Hematopoietic multipotent progenitor cell (in vitro differentiated cells): ENCODE data around the gene ZNF330. TPM values are rescaled to one million over a fixed set of nuclear protein-coding genes. Genes with fewer than 3 reads are reported as not detected.
"Not testable (repeated sequence)": the region's sequence is repeated elsewhere in the genome, so short reads cannot be mapped to it uniquely, and the experiment has no call there.

Source experiments
- DNase-seq, 3 donors: peaks; one replicate each; pipeline ENCODE4 v3.0.0-alpha.2; 2011 to 2015; ENCODE audit warnings: low read depth in 2 of 3, low spot score in 2 of 3
- total RNA-seq: library from RNA; depleted of rRNA; stranded (reverse); fragments of >200 nt; gene quantifications from one replicate; pipeline ENCODE4 v1.2.3, GENCODE V29; 2012

The ZNF330 gene
- total RNA-seq: 25.6 TPM

DNA sequence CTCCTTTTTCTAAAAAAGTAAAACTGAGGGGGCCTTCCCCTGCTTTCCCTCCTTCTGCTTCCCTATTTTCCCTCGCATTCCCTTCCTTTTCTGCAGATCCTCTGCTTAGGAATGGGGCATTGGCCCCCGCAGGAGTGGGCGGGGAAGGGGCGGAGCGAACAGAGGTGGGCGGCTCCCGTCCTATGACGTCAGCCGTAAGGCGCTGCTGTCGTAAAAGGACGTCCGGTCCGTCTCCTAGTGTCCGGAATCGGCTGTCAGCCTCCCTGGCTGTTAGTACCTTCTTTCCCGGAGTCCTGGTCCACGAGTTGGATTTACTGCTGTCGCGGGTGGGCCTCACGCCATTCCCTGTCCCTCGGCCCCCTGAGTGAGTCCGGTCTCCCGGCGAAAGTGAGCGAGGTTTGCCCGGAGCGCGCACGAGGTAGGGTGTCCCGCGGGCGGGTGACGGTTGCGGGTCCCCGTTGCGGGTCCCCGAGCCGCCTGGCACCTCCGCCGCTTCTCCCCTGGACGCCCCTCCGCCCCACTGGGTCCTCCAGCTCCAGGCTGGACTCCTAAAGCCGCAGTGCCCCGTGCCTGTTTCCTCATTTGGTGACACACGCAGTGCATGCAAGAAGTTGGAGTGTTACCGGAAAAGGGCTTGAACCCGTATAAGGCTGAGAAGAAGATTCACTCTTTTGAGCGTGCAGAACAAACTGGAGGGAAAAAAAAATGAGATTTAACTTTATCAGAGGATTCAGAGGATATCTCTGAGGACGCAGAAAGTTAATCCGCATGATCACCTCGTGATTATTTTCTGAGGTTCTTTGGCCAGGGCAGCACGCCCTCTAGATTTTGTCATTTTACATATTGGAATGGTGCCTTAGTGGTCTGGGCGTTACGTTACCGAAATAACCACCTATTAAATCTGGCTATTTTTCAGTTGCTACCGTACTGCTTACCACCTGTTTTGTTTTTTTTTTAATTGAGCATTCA lies at the start of gene ZNF330:
ZNF330 (plus strand) TSS at position 205 of the 969 bp plus-strand sequence. CDS start 1,477 bp downstream, outside the sequence.
- peak; percentile 78 to 87 (median 83) for DNase-seq

DNA sequence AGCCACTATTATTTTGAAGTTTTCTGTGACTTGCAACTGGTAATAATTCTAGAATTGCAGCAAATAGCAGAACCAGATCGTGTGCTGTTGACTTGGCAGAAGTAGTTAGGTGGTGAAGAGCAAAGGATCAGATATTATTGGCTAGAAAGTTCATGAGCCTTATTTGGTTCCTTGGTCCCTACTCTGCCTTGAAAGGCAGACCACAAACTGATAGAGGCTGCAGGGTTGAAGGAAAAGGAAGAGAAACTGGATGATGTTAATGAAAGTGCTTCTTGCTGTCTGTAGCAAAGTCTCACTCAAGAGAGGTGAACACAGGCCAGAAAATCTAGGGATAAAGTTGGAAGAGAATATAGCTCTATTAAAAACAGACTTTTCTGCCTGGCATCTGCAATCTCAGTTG lies 46.2 kb upstream of the ZNF330 start:
- DNase-seq: no peak

GRCh38 chr4:141177171-141177570 lies 43.5 kb upstream of the ZNF330 start:
- DNase-seq: no peak

- no peak for DNase-seq
Observed at GRCh38 chr4:141179474-141180373, 41.0 kb upstream of the ZNF330 start.

- no peak for DNase-seq
Observed at GRCh38 chr4:141180991-141181761, 39.5 kb upstream of the ZNF330 start.

- DNase-seq: not testable (repeated sequence)
Observed at GRCh38 chr4:141183491-141183890, 37.2 kb upstream of the ZNF330 start.

- DNase-seq: no peak
Observed at GRCh38 chr4:141192564-141192963, 28.1 kb upstream of the ZNF330 start.

DNA sequence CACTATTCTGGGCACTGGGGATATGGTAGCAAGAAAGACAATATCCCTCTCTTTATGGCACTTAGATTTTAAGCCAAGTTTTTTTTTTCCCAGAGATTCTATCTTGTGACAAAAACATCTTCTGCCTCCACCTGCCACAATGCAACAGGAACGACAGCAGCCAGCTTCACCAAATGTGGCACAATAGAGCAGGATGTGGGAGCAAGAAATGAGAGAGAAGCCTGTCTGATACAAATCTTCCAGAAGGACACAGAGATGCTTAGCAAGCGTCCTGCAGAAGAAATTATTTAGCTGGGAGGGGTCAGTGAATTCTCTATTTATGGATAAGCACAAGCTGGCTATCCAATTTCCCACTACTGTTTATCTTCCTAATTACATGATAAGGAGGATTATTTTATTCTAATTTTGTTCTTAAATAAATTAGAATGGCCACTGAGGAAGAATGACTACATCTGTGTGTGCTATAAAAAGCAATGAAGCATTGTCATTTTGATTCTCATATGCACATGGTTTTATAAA lies 27.1 kb upstream of the ZNF330 start:
- no peak for DNase-seq

DNA sequence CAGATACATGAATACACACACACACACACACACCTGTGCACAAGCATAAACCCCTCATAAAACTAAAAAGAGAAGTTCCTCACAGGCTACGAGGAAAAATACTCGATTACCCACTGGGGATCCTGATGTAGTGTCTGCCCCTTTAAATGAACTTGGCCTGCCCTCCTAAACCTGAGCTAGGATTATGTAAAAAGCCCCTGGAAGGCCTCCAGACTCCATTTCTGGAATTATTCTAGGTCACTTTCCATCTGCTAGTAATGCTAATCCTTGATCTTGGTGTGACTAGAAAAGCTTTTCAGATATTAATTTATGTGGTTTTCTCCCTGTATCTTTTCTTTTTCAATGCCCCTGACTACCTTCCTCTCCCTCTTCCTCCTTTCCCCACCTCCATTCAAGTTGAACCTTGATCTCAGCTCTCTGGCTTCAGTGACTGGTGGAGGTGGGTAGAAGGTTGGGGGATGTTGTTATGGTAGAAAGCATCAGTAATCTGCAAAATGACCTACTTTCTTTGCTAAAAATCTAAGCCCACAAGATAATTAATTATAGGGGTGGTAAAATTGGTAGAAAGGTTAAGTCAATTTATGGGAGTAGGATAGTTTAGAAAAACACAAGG lies 25.5 kb upstream of the ZNF330 start:
- no peak for DNase-seq

DNA sequence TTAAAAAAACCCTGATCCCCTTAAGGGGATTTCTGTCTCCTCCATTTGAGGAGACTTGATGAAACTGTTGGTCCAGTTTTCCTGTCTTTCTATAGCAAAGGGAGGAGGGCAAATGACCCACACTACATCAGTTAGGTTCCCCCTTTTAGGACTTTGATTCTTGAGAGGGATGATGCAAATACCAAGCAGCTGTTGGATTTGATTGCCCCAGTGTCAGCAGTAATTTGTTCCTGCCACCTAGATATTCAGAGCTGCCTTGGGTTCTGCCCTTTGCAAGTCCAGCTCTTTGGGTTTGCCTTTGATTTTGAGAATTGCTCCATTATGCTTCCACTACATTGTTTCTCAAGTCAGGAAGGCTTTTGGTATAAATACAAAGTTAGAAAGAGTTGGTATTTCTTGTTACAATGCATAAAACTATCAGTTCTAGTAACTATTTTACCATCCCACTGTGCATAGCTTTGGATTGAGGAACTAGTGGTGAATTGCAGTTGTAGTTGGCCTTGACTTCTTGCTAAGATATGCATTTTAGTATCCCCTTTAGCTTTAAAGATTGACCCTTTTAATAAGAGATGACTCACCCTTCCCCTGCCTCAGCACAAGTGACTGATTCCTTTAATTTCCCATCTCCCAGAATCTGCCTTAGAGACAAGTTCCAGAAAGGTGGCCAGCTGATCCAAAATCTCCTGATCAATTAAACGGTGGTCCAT lies 24.3 kb upstream of the ZNF330 start:
- DNase-seq: no peak

GRCh38 chr4:141207961-141208360 lies 12.7 kb upstream of the ZNF330 start:
- DNase-seq: no peak

DNA sequence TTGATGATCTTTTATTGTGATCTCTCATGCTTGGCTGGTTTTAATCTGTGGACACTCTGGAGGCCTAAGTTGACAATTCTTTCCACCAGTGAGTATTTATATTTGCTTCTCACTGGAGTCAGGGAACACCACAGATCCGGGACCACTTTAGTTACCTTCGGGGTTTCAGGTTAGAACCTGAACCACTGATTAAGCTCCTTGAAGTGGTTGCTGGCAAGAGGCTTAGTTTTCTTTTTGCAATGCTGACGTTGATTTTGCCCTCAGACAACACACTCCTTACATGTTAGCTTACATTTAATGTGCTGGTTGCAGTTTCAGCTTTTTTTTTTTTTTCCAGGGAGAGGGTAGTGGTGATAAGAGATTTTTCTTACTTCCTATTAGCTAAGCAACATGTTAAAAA lies 10.5 kb upstream of the ZNF330 start:
- no peak for DNase-seq

- DNase-seq: no peak
Observed at GRCh38 chr4:141213550-141213991, 7.1 kb upstream of the ZNF330 start.

DNA sequence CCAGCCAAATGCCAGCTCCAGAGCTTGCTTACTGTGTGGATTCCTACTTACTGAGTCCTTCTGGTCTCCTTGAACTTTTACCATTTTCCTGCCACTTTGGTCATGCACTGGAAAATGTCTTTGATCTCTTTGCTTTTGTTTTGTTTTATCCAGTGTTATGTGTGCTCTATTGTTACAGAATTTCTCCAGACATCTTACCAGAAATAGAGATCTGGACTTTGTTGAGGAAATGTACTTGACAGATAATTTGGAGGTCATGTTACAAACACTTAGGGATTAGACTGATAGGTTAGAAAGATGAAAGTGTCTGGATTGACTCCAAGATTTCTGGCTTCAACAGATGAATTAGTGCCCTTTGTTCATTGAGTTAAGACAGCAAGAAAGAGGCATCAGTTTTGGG lies 5.7 kb upstream of the ZNF330 start:
- no peak for DNase-seq

GRCh38 chr4:141216002-141216761 lies 4.5 kb upstream of the ZNF330 start:
- no peak for DNase-seq

GRCh38 chr4:141220271-141220670 lies 424 bp upstream of the ZNF330 start:
- no peak for DNase-seq

GRCh38 chr4:141223418-141223817 lies 2.7 kb downstream of the ZNF330 start:
- no peak for DNase-seq

DNA sequence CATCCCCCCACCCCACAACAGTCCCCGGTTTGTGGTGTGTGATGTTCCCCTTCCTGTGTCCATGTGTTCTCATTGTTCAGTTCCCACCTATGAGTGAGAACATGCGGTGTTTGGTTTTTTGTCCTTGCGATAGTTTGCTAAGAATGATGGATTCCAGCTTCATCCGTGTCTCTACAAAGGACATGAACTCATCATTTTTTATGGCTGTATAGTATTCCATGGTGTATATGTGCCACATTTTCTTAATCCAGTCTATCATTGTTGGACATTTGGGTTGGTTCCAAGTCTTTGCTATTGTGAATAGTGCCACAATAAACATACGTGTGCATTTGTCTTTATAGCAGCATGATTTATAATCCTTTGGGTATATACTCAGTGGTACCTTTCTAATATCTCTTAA lies 6.6 kb downstream of the ZNF330 start:
- DNase-seq: not testable (repeated sequence)
